OCI-LY7 (cell line): ENCODE measurements around the gene SMG6.

Experiments used
- CTCF ChIP-seq: fragments of 200-600 bp; sonication (generic); conservative IDR thresholded peaks from 2 replicates; pipeline ENCODE4 v1.5.1; 2014; ENCODE audit warnings: mild to moderate bottlenecking, antibody characterized with exemption, low read length, moderate library complexity, mixed read lengths
- EZH2phosphoT487 ChIP-seq: fragments of 200-600 bp; sonication (generic); IDR thresholded peaks from 2 replicates; pipeline ENCODE4 v1.6.1; 2018; ENCODE audit warnings: low read depth, borderline replicate concordance, mild to moderate bottlenecking, mixed run types, antibody characterized with exemption, low read length, moderate library complexity, mixed read lengths

- TF ChIP-seq CTCF (no peak), EZH2phosphoT487 (no peak)
Observed at GRCh38 chr17:2019723-2020122, 283.9 kb downstream of the SMG6 start.
